GM10266 (cell line): ENCODE measurements around the gene CHD5.

Source experiments
- DNase-seq: peaks from one replicate; pipeline ENCODE4 v3.0.0; 2012; ENCODE audit errors: extremely low spot score
- CTCF ChIP-seq: IDR thresholded peaks from 2 replicates; pipeline ENCODE4 v1.5.1; 2012; ENCODE audit warnings: mild to moderate bottlenecking, low read depth; ENCODE audit not compliant: control insufficient read depth, insufficient read depth; ENCODE audit errors: missing control alignments

Gene CHD5

GRCh38 chr1:6185635-6186382, 5.7 kb upstream of the CHD5 start:
- DNase-seq, result no peak
- TF ChIP-seq CTCF, result peak; percentile 57

- no peak for DNase-seq
- TF ChIP-seq CTCF, result no peak
Measured at GRCh38 chr1:6185151-6185550, 5.0 kb upstream of the CHD5 start.

- DNase-seq, result no peak
- TF ChIP-seq CTCF, result no peak
Measured at GRCh38 chr1:6184083-6184783, 4.1 kb upstream of the CHD5 start.

- TF ChIP-seq CTCF, result no peak
- DNase-seq, result no peak
Measured at GRCh38 chr1:6183520-6183989, 3.4 kb upstream of the CHD5 start.

GRCh38 chr1:6181347-6181770, 1.2 kb upstream of the CHD5 start:
- no peak for DNase-seq
- no peak for TF ChIP-seq CTCF

GRCh38 chr1:6180707-6181311, 688 bp upstream of the CHD5 start:
- TF ChIP-seq CTCF, result no peak

More at GRCh38 chr1:6180707-6181311, 688 bp upstream of the CHD5 start:
- DNase-seq, result no peak
